ENCODE results near the gene SEMA3B.
"Not testable (repeated sequence)": the region's sequence is repeated elsewhere in the genome, so short reads cannot be mapped to it uniquely, and the experiment has no call there.

DNA sequence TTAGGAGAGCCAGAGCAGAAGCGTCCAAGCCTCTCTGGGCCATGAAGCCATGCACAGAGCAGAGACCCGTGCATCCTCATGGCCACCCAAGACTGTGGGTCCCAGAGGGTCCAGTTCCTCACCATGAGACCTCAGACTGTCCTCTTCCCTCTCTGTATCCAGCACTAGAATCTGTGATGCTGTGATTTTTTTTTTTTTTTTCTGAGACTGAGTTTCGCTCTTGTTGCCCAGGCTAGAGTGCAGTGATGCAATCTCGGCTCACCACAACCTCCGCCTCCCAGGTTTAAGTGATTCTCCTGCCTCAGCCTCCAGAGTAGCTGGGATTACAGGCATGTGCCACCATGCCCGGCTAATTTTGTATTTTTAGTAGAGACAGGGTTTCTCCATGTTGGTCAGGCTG is 24.1 kb upstream of the SEMA3B start:
- not testable (repeated sequence) for TF ChIP-seq CTCF (IDR thresholded peaks at IDR 0.05; ENCODE audit: low read depth, low read length); EZH2phosphoT487 (IDR thresholded peaks at IDR 0.05; ENCODE audit: low read depth)
